Measurements from ENCODE around the gene PIK3CB. TPM values are rescaled to one million over a fixed set of nuclear protein-coding genes. Genes with fewer than 3 reads are reported as not detected.
"Not testable (repeated sequence)": the region's sequence is repeated elsewhere in the genome, so short reads cannot be mapped to it uniquely, and the experiment has no call there.

PIK3CB gene
- total RNA-seq, 1 experiment from 2014 or later: 59.3 TPM

GRCh38 chr3:138854204-138854603 is 19.5 kb upstream of the PIK3CB start:
- no peak for TF ChIP-seq CTCF (IDR thresholded peaks at IDR 0.05; ENCODE audit: unreplicated experiment)
- no peaks in the 10 kb centered on the region for H3K36me3 Mint-ChIP-seq (ENCODE audit: insufficient read depth, unreplicated experiment)
- CTCF ChIA-PET: interaction anchor here (0.8 to 2.3 kb wide), 2 partner anchors 9 to 31 kb away, joined by 3 to 5 read pairs; no protein-coding TSS in a partner anchor
- no peaks in the 10 kb centered on the region for H3K27me3 Mint-ChIP-seq (ENCODE audit: unreplicated experiment)
- no TSS peak for BruUV-seq (replicated peaks)
- H3K9me3 Mint-ChIP-seq (ENCODE audit: low read depth, unreplicated experiment): no peaks in the 10 kb centered on the region
- intact Hi-C loops (cut with micrococcal nuclease; ENCODE audit: unreplicated experiment): no loop called here
- H3K4me1 Mint-ChIP-seq (ENCODE audit: low read depth, unreplicated experiment): no peaks in the 10 kb centered on the region
- H3K4me3 Mint-ChIP-seq (ENCODE audit: low read depth, unreplicated experiment): no peak overlapping the region
- DNase-seq: no peak
- H3K27ac Mint-ChIP-seq (ENCODE audit: unreplicated experiment): no peak overlapping the region

GRCh38 chr3:138850151-138850550 is 15.4 kb upstream of the PIK3CB start:
- CTCF ChIA-PET: interaction anchor here (0.8 to 1.2 kb wide), 2 partner anchors 9 to 13 kb away, joined by 3 to 10 read pairs; no protein-coding TSS in a partner anchor
- DNase-seq: no peak
- no peaks in the 10 kb centered on the region for H3K4me1 Mint-ChIP-seq (ENCODE audit: low read depth, unreplicated experiment)
- H3K4me3 Mint-ChIP-seq (ENCODE audit: low read depth, unreplicated experiment): no peak overlapping the region
- H3K9me3 Mint-ChIP-seq (ENCODE audit: low read depth, unreplicated experiment): no peaks in the 10 kb centered on the region
- BruUV-seq (replicated peaks): no TSS peak
- H3K27ac Mint-ChIP-seq (ENCODE audit: unreplicated experiment): no peak overlapping the region
- intact Hi-C loops (cut with micrococcal nuclease; ENCODE audit: unreplicated experiment): no loop called here
- TF ChIP-seq CTCF (IDR thresholded peaks at IDR 0.05; ENCODE audit: unreplicated experiment): no peak
- H3K27me3 Mint-ChIP-seq (ENCODE audit: unreplicated experiment): no peaks in the 10 kb centered on the region
- no peaks in the 10 kb centered on the region for H3K36me3 Mint-ChIP-seq (ENCODE audit: insufficient read depth, unreplicated experiment)

- Mint-ChIP-seq H3K4me1 (ENCODE audit: low read depth, unreplicated experiment) (no peaks in the 10 kb centered on the region), H3K4me3 (ENCODE audit: low read depth, unreplicated experiment) (no peak overlapping the region), H3K36me3 (ENCODE audit: insufficient read depth, unreplicated experiment) (no peaks in the 10 kb centered on the region), H3K9me3 (ENCODE audit: low read depth, unreplicated experiment) (no peaks in the 10 kb centered on the region), H3K27ac (ENCODE audit: unreplicated experiment) (no peak overlapping the region), H3K27me3 (ENCODE audit: unreplicated experiment) (no peaks in the 10 kb centered on the region)
- TF ChIP-seq CTCF (IDR thresholded peaks at IDR 0.05; ENCODE audit: unreplicated experiment): no peak
- intact Hi-C loops (cut with micrococcal nuclease; ENCODE audit: unreplicated experiment): no loop called here
- CTCF ChIA-PET: interaction anchor here (0.6 to 1.2 kb wide), 2 partner anchors 10 to 60 kb away, joined by 3 read pairs; no protein-coding TSS in a partner anchor
- DNase-seq: no peak
- BruUV-seq (replicated peaks): no TSS peak
These were observed 14.7 kb upstream of the PIK3CB start for GRCh38 chr3:138849222-138849940.

- BruUV-seq (replicated peaks): no TSS peak
- no peaks in the 10 kb centered on the region for H3K36me3 Mint-ChIP-seq (ENCODE audit: insufficient read depth, unreplicated experiment)
- H3K4me1 Mint-ChIP-seq (ENCODE audit: low read depth, unreplicated experiment): no peaks in the 10 kb centered on the region
- intact Hi-C loops (cut with micrococcal nuclease; ENCODE audit: unreplicated experiment): no loop called here
- H3K9me3 Mint-ChIP-seq (ENCODE audit: low read depth, unreplicated experiment): no peaks in the 10 kb centered on the region
- no peak for TF ChIP-seq CTCF (IDR thresholded peaks at IDR 0.05; ENCODE audit: unreplicated experiment)
- no peak overlapping the region for H3K27ac Mint-ChIP-seq (ENCODE audit: unreplicated experiment)
- no peak overlapping the region for H3K4me3 Mint-ChIP-seq (ENCODE audit: low read depth, unreplicated experiment)
- no peak for DNase-seq
- CTCF ChIA-PET: interaction anchor here (0.6 to 0.7 kb wide), 3 partner anchors 61 to 1053 kb away, joined by 3 to 7 read pairs (median 3); no protein-coding TSS in a partner anchor
- H3K27me3 Mint-ChIP-seq (ENCODE audit: unreplicated experiment): no peaks in the 10 kb centered on the region
These were observed 14.0 kb upstream of the PIK3CB start for GRCh38 chr3:138848696-138849095.

- DNase-seq; H3K27ac Mint-ChIP-seq (ENCODE audit: unreplicated experiment); H3K9me3 Mint-ChIP-seq (ENCODE audit: low read depth, unreplicated experiment); H3K4me3 Mint-ChIP-seq (ENCODE audit: low read depth, unreplicated experiment); H3K36me3 Mint-ChIP-seq (ENCODE audit: insufficient read depth, unreplicated experiment); H3K27me3 Mint-ChIP-seq (ENCODE audit: unreplicated experiment); H3K4me1 Mint-ChIP-seq (ENCODE audit: low read depth, unreplicated experiment); BruUV-seq (replicated peaks); intact Hi-C loops (cut with micrococcal nuclease; ENCODE audit: unreplicated experiment): not testable (repeated sequence)
- CTCF ChIA-PET: interaction anchor here (0.5 to 0.6 kb wide), 2 partner anchors 13 to 25 kb away, joined by 3 to 5 read pairs; no protein-coding TSS in a partner anchor
These were observed 12.1 kb upstream of the PIK3CB start for GRCh38 chr3:138846824-138847223.

Data from Calu3 (cell line).